Measurements from ENCODE around the gene TNK2. TPM values are rescaled to one million over a fixed set of nuclear protein-coding genes. Genes with fewer than 3 reads are reported as not detected.

Gene TNK2
- total RNA-seq, 4 donors from 2014 or later, result 40.5 to 54.0 (median 49.3) TPM

GRCh38 chr3:195885036-195885891 lies 23.1 kb downstream of the TNK2 start:
- DNase-seq (peak; percentile 79 to 93), ATAC-seq (peak; percentile 86 to 90)
- intact Hi-C loops (cut with DNase I; ENCODE audit: low total_unique reads) (no loop called here), in situ Hi-C loops (cut with MboI; ENCODE audit: low sequenced_read_pairs in 4 of 4) (no loop called here)
- H3K36me3 ChIP-seq, result peaks cover 0 to 30% of the 10 kb centered on the region in 2 donors
- peaks cover 43 to 57% of the 10 kb centered on the region in 2 donors for H3K4me1 ChIP-seq
- H3K9me3 ChIP-seq, result no peaks in the 10 kb centered on the region
- peak overlapping the region; percentile 91 to 99 (median 92) for H3K27ac ChIP-seq
- no peaks in the 10 kb centered on the region for H3K27me3 ChIP-seq
- peak overlapping the region in 1 of 4 donors; percentile 10 for H3K4me3 ChIP-seq
- peak; percentile 42 to 53 for TF ChIP-seq POLR2A (IDR thresholded peaks at IDR 0.05)
- TF ChIP-seq, protein P1, sequence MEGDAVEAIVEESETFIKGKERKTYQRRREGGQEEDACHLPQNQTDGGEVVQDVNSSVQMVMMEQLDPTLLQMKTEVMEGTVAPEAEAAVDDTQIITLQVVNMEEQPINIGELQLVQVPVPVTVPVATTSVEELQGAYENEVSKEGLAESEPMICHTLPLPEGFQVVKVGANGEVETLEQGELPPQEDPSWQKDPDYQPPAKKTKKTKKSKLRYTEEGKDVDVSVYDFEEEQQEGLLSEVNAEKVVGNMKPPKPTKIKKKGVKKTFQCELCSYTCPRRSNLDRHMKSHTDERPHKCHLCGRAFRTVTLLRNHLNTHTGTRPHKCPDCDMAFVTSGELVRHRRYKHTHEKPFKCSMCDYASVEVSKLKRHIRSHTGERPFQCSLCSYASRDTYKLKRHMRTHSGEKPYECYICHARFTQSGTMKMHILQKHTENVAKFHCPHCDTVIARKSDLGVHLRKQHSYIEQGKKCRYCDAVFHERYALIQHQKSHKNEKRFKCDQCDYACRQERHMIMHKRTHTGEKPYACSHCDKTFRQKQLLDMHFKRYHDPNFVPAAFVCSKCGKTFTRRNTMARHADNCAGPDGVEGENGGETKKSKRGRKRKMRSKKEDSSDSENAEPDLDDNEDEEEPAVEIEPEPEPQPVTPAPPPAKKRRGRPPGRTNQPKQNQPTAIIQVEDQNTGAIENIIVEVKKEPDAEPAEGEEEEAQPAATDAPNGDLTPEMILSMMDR (IDR thresholded peaks at IDR 0.05 in 4 of 5, conservative IDR thresholded peaks at IDR 0.05 in 1 of 5), result no peak

DNA sequence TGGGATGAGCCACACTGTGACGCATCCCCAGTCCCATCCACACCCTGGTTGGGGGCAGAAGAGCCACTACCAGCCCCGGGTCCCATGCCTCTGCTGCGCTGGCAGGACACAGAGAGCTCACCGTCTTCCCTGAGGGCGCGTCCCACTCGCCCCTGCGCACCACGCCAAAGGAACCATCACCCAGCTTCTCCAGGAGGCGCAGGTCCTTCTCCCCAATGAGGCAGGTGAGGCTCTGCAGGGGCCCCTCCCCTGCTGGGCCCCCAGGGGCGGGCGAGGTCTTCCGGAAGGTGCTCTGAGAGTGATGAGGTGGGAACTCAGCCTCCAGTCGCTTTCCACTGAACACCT lies 23.7 kb downstream of the TNK2 start:
- Histone ChIP-seq H3K36me3 (peaks cover 0 to 30% of the 10 kb centered on the region in 2 donors), H3K9me3 (no peaks in the 10 kb centered on the region), H3K27me3 (no peaks in the 10 kb centered on the region), H3K4me3 (peak overlapping the region in 1 of 4 donors; percentile 10), H3K27ac (peak overlapping the region; percentile 91 to 99 (median 92)), H3K4me1 (peaks cover 38 to 51% of the 10 kb centered on the region in 2 donors)
- TF ChIP-seq, protein P1 (IDR thresholded peaks at IDR 0.05 in 4 of 5, conservative IDR thresholded peaks at IDR 0.05 in 1 of 5), result no peak
- TF ChIP-seq POLR2A (IDR thresholded peaks at IDR 0.05), result no peak
- ATAC-seq (no peak), DNase-seq (no peak)
- intact Hi-C loops (cut with DNase I; ENCODE audit: low total_unique reads), result no loop called here
- in situ Hi-C loops (cut with MboI; ENCODE audit: low sequenced_read_pairs in 4 of 4), result no loop called here

DNA sequence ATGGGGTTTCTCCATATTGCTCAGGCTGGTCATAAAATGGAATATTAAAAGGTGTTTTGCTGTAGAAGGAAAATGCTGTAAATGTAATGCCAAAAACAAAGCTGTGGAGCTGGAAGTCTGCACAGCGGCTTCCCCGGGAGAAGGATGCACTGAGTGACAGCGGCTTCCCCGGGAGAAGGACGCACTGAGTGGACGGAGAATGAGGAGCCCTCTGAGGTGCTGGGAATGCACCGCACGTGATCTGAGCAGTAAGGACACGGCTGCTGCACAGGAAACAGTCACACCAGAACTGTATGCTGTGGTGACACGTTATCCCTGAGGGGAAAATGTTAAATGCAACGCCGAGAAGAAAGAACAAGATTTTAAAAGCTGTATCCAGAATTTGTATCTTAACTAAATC lies 24.6 kb downstream of the TNK2 start:
- peak overlapping the region in 2 of 4 donors; percentile 0 to 99 for H3K27ac ChIP-seq
- ATAC-seq (no peak), DNase-seq (no peak)
- intact Hi-C loops (cut with DNase I; ENCODE audit: low total_unique reads) (no loop called here), in situ Hi-C loops (cut with MboI; ENCODE audit: low sequenced_read_pairs in 4 of 4) (no loop called here)
- peaks cover 29 to 44% of the 10 kb centered on the region in 2 donors for H3K4me1 ChIP-seq
- H3K4me3 ChIP-seq, result no peak overlapping the region
- no peaks in the 10 kb centered on the region for H3K9me3 ChIP-seq
- no peaks in the 10 kb centered on the region for H3K27me3 ChIP-seq
- no peak for TF ChIP-seq POLR2A (IDR thresholded peaks at IDR 0.05)
- TF ChIP-seq, protein P1 (IDR thresholded peaks at IDR 0.05 in 4 of 5, conservative IDR thresholded peaks at IDR 0.05 in 1 of 5), result no peak
- peaks cover 0 to 36% of the 10 kb centered on the region in 2 donors for H3K36me3 ChIP-seq

DNA sequence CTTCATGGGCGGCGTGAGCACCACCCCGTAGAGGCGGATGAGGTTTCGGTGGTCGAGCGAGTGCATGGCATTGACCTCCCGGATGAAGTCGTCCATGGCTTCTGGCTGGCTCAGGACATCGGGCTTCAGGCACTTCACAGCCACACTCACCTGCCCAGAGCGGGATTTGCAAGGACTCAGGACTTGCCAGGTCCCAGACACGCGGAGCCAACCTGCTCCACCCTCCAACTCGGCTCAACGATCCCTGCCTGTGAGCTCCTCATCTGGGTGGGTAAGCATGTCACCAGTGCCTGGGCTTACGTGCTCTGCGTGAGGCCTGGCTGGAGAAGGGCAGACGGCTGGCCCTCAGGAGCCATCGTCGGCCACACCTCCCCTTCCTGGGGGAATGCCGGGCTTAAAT lies 25.2 kb downstream of the TNK2 start:
- Histone ChIP-seq H3K27me3 (no peaks in the 10 kb centered on the region), H3K4me3 (no peak overlapping the region), H3K27ac (peak overlapping the region in 1 of 4 donors; percentile 0), H3K4me1 (peaks cover 29 to 38% of the 10 kb centered on the region in 2 donors), H3K9me3 (no peaks in the 10 kb centered on the region), H3K36me3 (peaks cover 0 to 42% of the 10 kb centered on the region in 2 donors)
- ATAC-seq (no peak), DNase-seq (no peak)
- TF ChIP-seq POLR2A (IDR thresholded peaks at IDR 0.05), result no peak
- TF ChIP-seq, protein P1 (IDR thresholded peaks at IDR 0.05 in 4 of 5, conservative IDR thresholded peaks at IDR 0.05 in 1 of 5), result no peak
- in situ Hi-C loops (cut with MboI; ENCODE audit: low sequenced_read_pairs in 4 of 4), result no loop called here
- intact Hi-C loops (cut with DNase I; ENCODE audit: low total_unique reads), result no loop called here

Data from gastrocnemius medialis (tissue), 4 donors.